VCaP (cell line): ENCODE results near the gene PODN.

Source experiments
- H3K27ac ChIP-seq: fragments of 450-650 bp; 2 replicates; pipeline ENCODE4 v1.5.1; 2017
- TF ChIP-seq, protein P1 (sequence below): fragments of 450-650 bp; conservative IDR thresholded peaks from 2 replicates; pipeline ENCODE4 v1.5.1; 2017; ENCODE audit warnings: mild to moderate bottlenecking, moderate library complexity

Gene PODN

DNA sequence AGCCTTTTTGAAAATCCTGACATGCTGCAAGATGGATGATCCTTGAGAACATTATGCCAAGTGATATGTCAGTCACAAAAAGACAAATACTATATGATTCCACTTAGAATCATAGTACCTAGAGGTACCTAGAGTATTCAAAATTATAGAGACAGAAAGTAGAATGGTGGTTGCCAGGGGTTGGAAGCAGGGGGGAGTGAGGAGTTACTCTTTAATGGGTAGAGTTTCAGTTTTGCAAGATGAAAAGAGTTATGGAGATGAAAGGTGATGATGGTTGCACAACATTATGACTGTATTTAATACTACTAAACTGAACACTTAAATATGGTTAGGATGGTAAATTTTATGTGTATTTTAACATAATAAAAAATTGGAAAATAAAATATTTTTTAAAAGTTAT is 37.9 kb upstream of the PODN start:
- no peak overlapping the region for H3K27ac ChIP-seq
- TF ChIP-seq, protein P1, sequence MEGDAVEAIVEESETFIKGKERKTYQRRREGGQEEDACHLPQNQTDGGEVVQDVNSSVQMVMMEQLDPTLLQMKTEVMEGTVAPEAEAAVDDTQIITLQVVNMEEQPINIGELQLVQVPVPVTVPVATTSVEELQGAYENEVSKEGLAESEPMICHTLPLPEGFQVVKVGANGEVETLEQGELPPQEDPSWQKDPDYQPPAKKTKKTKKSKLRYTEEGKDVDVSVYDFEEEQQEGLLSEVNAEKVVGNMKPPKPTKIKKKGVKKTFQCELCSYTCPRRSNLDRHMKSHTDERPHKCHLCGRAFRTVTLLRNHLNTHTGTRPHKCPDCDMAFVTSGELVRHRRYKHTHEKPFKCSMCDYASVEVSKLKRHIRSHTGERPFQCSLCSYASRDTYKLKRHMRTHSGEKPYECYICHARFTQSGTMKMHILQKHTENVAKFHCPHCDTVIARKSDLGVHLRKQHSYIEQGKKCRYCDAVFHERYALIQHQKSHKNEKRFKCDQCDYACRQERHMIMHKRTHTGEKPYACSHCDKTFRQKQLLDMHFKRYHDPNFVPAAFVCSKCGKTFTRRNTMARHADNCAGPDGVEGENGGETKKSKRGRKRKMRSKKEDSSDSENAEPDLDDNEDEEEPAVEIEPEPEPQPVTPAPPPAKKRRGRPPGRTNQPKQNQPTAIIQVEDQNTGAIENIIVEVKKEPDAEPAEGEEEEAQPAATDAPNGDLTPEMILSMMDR = no peak

DNA sequence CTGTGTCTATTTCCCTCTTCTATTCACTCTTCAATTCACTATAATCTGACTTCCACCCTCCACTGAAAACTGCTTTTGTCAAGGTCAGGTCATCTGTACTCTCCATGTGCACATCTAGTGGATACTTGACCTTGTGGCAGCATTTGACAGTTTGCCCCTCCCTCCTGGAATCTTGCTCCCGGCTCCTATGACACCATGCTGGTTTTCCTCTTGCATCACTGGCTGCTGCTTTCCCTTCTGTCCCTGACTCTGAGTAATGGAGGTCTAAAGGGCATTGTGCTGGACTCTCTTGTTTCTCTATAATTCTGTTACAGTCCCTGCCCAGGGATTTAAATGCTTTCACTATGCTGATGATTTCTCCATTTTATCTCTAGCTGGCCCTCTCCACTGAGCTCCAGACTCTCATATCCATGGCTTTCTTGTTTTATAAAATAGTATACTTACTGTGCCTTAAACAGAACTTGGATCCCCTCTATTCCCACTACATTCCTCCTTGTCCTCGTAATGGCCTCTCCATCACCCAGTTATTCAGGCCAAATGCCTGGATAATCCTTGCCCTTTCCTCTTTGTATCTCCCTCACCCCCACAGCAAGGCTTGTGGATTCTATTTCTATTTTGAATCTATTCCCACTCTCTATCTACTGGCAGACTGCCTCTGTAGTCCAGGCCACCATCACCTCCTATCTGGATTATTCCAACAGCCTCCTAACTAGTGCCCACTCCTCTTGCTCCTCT is 36.8 kb upstream of the PODN start:
- no peak overlapping the region for H3K27ac ChIP-seq
- TF ChIP-seq, protein P1 = no peak

DNA sequence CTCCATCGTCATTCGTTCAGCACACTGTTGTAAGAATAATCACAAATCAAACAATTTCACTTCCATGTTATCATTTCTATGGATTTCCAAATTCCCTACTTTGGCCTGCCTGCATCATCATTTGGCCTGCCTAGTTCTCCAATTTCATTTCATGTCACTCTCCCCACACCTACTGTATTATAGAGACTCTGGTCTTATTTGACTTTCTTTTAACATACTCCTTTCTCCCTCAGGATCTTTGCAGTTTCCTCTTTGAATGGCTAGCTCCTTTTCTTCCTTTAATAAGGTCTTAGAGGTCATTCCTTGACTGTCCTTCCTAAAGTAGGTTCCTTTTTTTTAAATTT is 36.3 kb upstream of the PODN start:
- TF ChIP-seq, protein P1 = no peak
- H3K27ac ChIP-seq = no peak overlapping the region

DNA sequence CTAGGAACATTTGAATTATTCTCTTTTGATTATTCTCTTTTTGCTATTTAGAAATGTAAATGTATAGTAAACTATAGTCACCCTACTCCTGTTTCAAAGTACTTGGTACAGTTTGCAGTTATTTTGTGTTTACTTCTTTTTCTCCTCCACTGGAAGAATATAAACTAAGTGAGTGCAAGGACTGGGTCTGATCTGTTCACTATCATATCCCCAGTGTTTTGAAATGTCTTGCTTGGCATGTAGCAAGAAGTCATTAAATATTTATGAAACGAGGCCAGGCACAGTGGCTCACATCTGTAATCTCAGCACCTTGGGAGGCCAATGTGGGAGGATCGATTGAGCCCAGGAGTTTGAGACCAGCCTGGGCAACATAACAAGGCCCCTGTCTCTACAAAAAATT is 35.8 kb upstream of the PODN start:
- TF ChIP-seq, protein P1 = no peak

DNA sequence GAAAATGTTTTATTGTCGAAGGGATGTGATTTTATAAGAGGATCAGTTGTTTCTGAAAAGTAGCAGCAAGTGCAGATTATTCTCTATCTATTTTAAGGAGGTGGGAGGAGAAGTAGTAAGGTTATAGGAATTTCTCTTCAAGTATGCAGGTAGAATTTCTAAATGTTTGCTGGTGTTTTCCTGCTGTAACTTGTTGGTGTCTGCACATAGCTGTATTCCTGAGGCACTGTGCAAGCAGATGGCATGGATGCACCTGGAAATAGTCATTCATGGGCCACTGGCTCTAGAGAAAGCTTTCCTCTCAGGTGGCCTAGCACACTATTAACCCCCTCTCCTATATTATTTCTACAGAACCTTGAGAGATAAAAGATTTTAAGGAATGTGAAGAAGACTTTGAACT is 30.3 kb upstream of the PODN start:
- TF ChIP-seq, protein P1 = no peak
- H3K27ac ChIP-seq = no peak overlapping the region

More for the DNA sequence above, 35.8 kb upstream of the PODN start:
- H3K27ac ChIP-seq = no peak overlapping the region

DNA sequence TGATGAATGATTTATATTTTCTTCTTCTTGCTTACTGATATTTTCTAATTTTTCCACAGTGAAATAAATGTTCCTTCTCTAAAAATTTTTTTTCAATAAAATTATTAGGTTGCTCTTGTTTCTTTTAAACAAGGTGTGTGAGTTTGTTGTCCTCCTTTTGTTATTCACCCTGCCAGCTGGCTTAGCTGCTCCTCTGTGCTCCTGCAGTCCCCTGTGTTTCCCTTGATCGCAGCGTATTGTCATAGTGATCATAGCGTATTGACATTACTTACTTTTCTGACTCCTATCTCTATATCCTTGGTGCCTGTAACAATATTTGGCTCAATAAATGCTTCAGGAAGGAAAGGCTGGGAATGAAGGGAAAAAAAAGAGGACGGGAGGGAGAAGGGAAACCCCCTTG is 24.9 kb upstream of the PODN start:
- TF ChIP-seq, protein P1 = no peak
- H3K27ac ChIP-seq = peak overlapping the region; percentile 47

DNA sequence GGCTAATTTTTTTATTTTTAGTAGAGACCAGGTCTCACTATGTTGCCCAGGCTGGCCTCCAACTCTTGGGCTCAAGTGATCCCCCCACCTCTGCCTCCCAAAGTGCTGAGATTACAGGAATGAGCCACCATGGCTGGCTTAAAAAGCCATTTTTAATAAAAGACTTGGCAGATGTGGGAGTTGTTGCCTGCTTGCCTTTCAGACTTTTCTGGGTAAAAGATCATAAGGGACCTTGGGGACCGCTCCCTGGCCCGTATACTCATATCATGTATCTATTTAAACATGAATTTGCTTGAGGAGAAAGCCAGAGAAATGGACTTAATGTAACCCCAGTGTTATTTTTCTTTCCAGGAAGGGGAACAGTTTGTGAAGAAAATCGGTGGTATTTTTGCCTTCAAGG is 23.4 kb upstream of the PODN start:
- TF ChIP-seq, protein P1 = no peak
- H3K27ac ChIP-seq = no peak overlapping the region
